CD4-positive, alpha-beta T cell (primary cell): ENCODE results near the gene PTGR2. TPM values are rescaled to one million over a fixed set of nuclear protein-coding genes. Genes with fewer than 3 reads are reported as not detected.

ENCODE experiments used
- ATAC-seq: fragments of 200-7000 bp; cut with Tn5 transposase; one replicate; pipeline ENCODE4 v1.10.0; 2022; ENCODE audit warnings: mild to moderate bottlenecking; ENCODE audit not compliant: poor library complexity
- CTCF ChIA-PET: fragments of 350-600 bp; sonication (Branson Sonifier 250); formaldehyde crosslinking; loops from one replicate; lab custom pipeline; 2021; ENCODE audit warnings: antibody characterized with exemption, inconsistent platforms; lab: Charles Lee
- POLR2A ChIA-PET: fragments of 350-600 bp; sonication (Branson Sonifier 250); formaldehyde crosslinking; loops from one replicate; lab custom pipeline; 2021; ENCODE audit warnings: antibody characterized with exemption, inconsistent platforms; lab: Charles Lee
- DNase-seq, 14 experiments: peaks; one replicate each; pipeline ENCODE4 v3.0.0-alpha.2; 2013 to 2020; ENCODE audit warnings: mixed read lengths in 2 of 14
- H3K27ac ChIP-seq, 2 donors: one replicate each; pipeline versions ENCODE4 v1.5.1 to v1.7.0; 2013; ENCODE audit warnings: low read length in 2 of 2, low read depth in 1 of 2, mild to moderate bottlenecking in 1 of 2
- H3K27me3 ChIP-seq, 2 experiments: 1 replicate in 1 of 2; 2 replicates in 1 of 2; pipeline versions ENCODE4 v1.6.1 to v1.7.0; 2013; ENCODE audit warnings: low read length in 2 of 2, control low read depth in 1 of 2, mild to moderate bottlenecking in 1 of 2, moderate library complexity in 1 of 2; ENCODE audit not compliant: insufficient read depth in 2 of 2, control insufficient read depth in 1 of 2
- H3K36me3 ChIP-seq: one replicate; pipeline ENCODE4 v1.6.1; 2013; ENCODE audit warnings: low read length, control low read depth; ENCODE audit not compliant: insufficient read depth
- H3K4me1 ChIP-seq: one replicate; pipeline ENCODE4 v1.6.1; 2013; ENCODE audit warnings: low read length, control low read depth; ENCODE audit not compliant: insufficient read depth
- H3K4me3 ChIP-seq: one replicate; pipeline ENCODE4 v1.5.1; 2013; ENCODE audit warnings: mild to moderate bottlenecking, low read length, moderate library complexity
- H3K9me3 ChIP-seq, 2 experiments: 1 replicate in 1 of 2; 2 replicates in 1 of 2; pipeline versions ENCODE4 v1.6.1 to v1.7.0; 2013; ENCODE audit warnings: low read length in 2 of 2, mild to moderate bottlenecking in 2 of 2, control low read depth in 1 of 2, moderate library complexity in 1 of 2; ENCODE audit not compliant: control insufficient read depth in 1 of 2, insufficient read depth in 1 of 2
- H3K27ac Mint-ChIP-seq: one replicate; pipeline ENCODE4 v1.8.0; 2020; ENCODE audit warnings: mixed read lengths
- H3K27me3 Mint-ChIP-seq: one replicate; pipeline ENCODE4 v1.8.0; 2021; ENCODE audit warnings: mixed read lengths
- H3K36me3 Mint-ChIP-seq: one replicate; pipeline ENCODE4 v1.8.0; 2021; ENCODE audit warnings: low read depth, mixed read lengths
- H3K4me1 Mint-ChIP-seq: one replicate; pipeline ENCODE4 v1.8.0; 2021; ENCODE audit warnings: low read depth, mixed read lengths
- H3K4me3 Mint-ChIP-seq: one replicate; pipeline ENCODE4 v1.8.0; 2020; ENCODE audit warnings: mild to moderate bottlenecking, mixed read lengths
- H3K9me3 Mint-ChIP-seq: one replicate; pipeline ENCODE4 v1.8.0; 2020; ENCODE audit warnings: mixed read lengths
- intact Hi-C, 2 experiments: fragments of 100-400 bp; cut with DNase I in 1 of 2; cut with micrococcal nuclease in 1 of 2; formaldehyde crosslinking; loops; one replicate each; pipeline versions ENCODE4 v1.15.1 to v1.9.0; 2023 to 2025; cut with DNase I, micrococcal nuclease
- total RNA-seq, 174 experiments: library from RNA in 2 of 174; stranded (reverse) in 2 of 174; gene quantifications; one replicate each; pipeline ENCODE4 v1.2.3 and lab custom pipeline; 2021 to 2026
- TF ChIP-seq, protein P1 (sequence below): fragments of 200-600 bp; IDR thresholded peaks from one replicate; pipeline ENCODE4 v1.8.0; 2022; ENCODE audit warnings: antibody characterized with exemption, mild to moderate bottlenecking

Gene PTGR2
- total RNA-seq, 2 experiments from 2014 or later, result 0.70 to 1.1 TPM

DNA sequence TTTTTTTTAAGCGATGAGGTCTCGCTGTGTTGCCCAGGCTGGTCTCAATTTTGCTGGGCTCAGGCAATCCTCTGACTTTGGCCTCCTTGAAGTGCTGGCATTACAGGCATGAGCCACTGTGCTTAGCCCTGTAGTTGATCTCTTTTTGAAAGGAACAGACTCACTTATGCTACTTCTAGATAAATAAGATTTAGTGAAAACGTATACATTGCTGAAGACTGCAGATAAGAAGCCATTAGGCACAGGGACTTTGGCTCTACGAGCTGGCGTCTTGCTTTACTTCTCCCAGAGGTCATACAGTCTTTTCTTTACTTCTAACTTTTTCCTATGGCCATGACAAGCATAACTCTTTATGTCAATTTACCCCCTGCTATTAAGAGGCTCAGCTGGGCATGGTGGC lies 9.4 kb downstream of the PTGR2 start:
- intact Hi-C loops, result no loop called here

DNA sequence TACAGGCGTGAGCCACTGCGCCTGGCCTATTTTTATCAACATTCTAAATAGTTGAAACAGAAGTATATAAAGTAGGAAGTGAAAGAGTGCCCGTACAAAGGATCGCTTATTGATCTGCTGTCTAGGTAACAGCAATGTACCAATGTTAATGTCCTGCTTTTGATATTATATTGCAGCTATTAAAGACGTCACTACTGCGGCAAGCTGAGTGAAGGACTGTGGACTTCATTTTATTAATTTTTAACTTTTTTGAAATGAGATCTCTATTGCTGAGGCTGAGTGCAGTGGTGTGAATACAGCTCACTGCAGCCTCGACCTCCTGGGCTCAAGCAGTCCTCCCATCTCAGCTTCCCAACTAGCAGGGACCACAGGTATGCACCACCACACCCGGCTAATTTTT lies 10.8 kb downstream of the PTGR2 start:
- CTCF ChIA-PET, result no interaction called here

More for the DNA sequence above, 9.4 kb downstream of the PTGR2 start:
- H3K9me3 ChIP-seq, result no peaks in the 10 kb centered on the region
- H3K4me1 ChIP-seq, result no peaks in the 10 kb centered on the region
- Mint-ChIP-seq H3K36me3 (peaks cover 23% of the 10 kb centered on the region), H3K27ac (no peak overlapping the region), H3K9me3 (no peaks in the 10 kb centered on the region), H3K4me1 (no peaks in the 10 kb centered on the region), H3K4me3 (no peak overlapping the region), H3K27me3 (no peaks in the 10 kb centered on the region)
- H3K4me3 ChIP-seq, result no peak overlapping the region
- TF ChIP-seq, protein P1, sequence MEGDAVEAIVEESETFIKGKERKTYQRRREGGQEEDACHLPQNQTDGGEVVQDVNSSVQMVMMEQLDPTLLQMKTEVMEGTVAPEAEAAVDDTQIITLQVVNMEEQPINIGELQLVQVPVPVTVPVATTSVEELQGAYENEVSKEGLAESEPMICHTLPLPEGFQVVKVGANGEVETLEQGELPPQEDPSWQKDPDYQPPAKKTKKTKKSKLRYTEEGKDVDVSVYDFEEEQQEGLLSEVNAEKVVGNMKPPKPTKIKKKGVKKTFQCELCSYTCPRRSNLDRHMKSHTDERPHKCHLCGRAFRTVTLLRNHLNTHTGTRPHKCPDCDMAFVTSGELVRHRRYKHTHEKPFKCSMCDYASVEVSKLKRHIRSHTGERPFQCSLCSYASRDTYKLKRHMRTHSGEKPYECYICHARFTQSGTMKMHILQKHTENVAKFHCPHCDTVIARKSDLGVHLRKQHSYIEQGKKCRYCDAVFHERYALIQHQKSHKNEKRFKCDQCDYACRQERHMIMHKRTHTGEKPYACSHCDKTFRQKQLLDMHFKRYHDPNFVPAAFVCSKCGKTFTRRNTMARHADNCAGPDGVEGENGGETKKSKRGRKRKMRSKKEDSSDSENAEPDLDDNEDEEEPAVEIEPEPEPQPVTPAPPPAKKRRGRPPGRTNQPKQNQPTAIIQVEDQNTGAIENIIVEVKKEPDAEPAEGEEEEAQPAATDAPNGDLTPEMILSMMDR, result no peak
- POLR2A ChIA-PET, result no interaction called here
- ATAC-seq (no peak), DNase-seq (no peak)
- H3K27me3 ChIP-seq, result no peaks in the 10 kb centered on the region
- H3K36me3 ChIP-seq, result no peaks in the 10 kb centered on the region
- CTCF ChIA-PET, result no interaction called here
- H3K27ac ChIP-seq, result no peak overlapping the region

DNA sequence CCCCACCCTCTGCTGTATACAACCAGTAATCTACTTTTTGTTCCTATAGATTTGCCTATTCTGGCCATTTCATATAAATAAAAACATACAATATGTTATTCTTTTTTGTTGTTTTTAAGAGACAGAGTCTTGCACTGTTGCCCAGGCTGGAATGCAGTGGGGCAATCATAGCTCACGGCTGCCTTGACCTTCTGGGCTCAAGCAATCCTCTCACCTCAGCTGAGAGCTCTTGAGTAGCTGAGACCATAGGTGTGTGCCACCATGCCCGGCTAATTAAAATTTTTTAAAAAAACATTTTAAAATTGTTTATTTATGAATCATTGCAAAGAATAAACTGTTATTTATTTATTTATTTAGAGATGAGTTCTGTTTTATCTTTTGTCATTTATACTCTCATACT lies 11.6 kb downstream of the PTGR2 start:
- H3K27ac ChIP-seq, result no peak overlapping the region
- DNase-seq (no peak), ATAC-seq (no peak)
- Mint-ChIP-seq H3K36me3 (peaks cover 29% of the 10 kb centered on the region), H3K4me1 (no peaks in the 10 kb centered on the region), H3K27ac (no peak overlapping the region), H3K27me3 (no peaks in the 10 kb centered on the region), H3K4me3 (no peak overlapping the region), H3K9me3 (no peaks in the 10 kb centered on the region)
- H3K36me3 ChIP-seq, result no peaks in the 10 kb centered on the region
- ChIA-PET CTCF (interaction anchor here (0.7 kb wide), 1 partner anchor 146 kb away, joined by 3 read pairs; no protein-coding TSS in a partner anchor), POLR2A (no interaction called here)
- no peaks in the 10 kb centered on the region for H3K9me3 ChIP-seq
- intact Hi-C loops, result no loop called here
- H3K4me3 ChIP-seq, result no peak overlapping the region
- TF ChIP-seq, protein P1, result no peak
- H3K27me3 ChIP-seq, result no peaks in the 10 kb centered on the region
- no peaks in the 10 kb centered on the region for H3K4me1 ChIP-seq

More for the DNA sequence above, 10.8 kb downstream of the PTGR2 start:
- TF ChIP-seq, protein P1, result no peak
- H3K4me3 Mint-ChIP-seq, result no peak overlapping the region
- intact Hi-C loops, result no loop called here
- ATAC-seq (no peak), DNase-seq (no peak)
- H3K27me3 ChIP-seq, result no peaks in the 10 kb centered on the region
- POLR2A ChIA-PET, result no interaction called here
- peaks cover 27% of the 10 kb centered on the region for H3K36me3 Mint-ChIP-seq
- no peak overlapping the region for H3K27ac Mint-ChIP-seq
- no peak overlapping the region for H3K27ac ChIP-seq
- H3K4me1 ChIP-seq, result no peaks in the 10 kb centered on the region
- H3K9me3 Mint-ChIP-seq, result no peaks in the 10 kb centered on the region
- H3K27me3 Mint-ChIP-seq, result no peaks in the 10 kb centered on the region
- no peaks in the 10 kb centered on the region for H3K36me3 ChIP-seq
- H3K4me1 Mint-ChIP-seq, result no peaks in the 10 kb centered on the region
- H3K4me3 ChIP-seq, result no peak overlapping the region
- H3K9me3 ChIP-seq, result no peaks in the 10 kb centered on the region
